NAMALWA (cell line): Measurements from ENCODE around the gene PLEKHG5.

ENCODE experiments used
- DNase-seq: peaks from one replicate; pipeline ENCODE4 v3.0.0-alpha.2; 2015; ENCODE audit warnings: low spot score

Gene PLEKHG5

GRCh38 chr1:6510493-6510892 is 19.0 kb upstream of the PLEKHG5 start:
- no peak for DNase-seq

- no peak for DNase-seq
Measured at GRCh38 chr1:6509919-6510291, 18.4 kb upstream of the PLEKHG5 start.

- no peak for DNase-seq
Measured at GRCh38 chr1:6509220-6509918, 17.9 kb upstream of the PLEKHG5 start.

GRCh38 chr1:6508816-6509189 is 17.3 kb upstream of the PLEKHG5 start:
- no peak for DNase-seq

GRCh38 chr1:6508154-6508815 is 16.8 kb upstream of the PLEKHG5 start:
- DNase-seq: no peak

- no peak for DNase-seq
Measured at GRCh38 chr1:6507461-6507911, 16.0 kb upstream of the PLEKHG5 start.

- no peak for DNase-seq
Measured at GRCh38 chr1:6507037-6507428, 15.6 kb upstream of the PLEKHG5 start.

- no peak for DNase-seq
Measured at GRCh38 chr1:6506210-6507036, 15.0 kb upstream of the PLEKHG5 start.

GRCh38 chr1:6505367-6506209 is 14.1 kb upstream of the PLEKHG5 start:
- DNase-seq: no peak

GRCh38 chr1:6504887-6505286 is 13.4 kb upstream of the PLEKHG5 start:
- no peak for DNase-seq

- DNase-seq: no peak
Measured at GRCh38 chr1:6503884-6504602, 12.6 kb upstream of the PLEKHG5 start.

- DNase-seq: no peak
Measured at GRCh38 chr1:6502000-6502891, 10.8 kb upstream of the PLEKHG5 start.

- DNase-seq: no peak
Measured at GRCh38 chr1:6501279-6501813, 9.9 kb upstream of the PLEKHG5 start.

GRCh38 chr1:6500544-6501278 is 9.2 kb upstream of the PLEKHG5 start:
- no peak for DNase-seq

- DNase-seq: no peak
Measured at GRCh38 chr1:6499296-6499695, 7.8 kb upstream of the PLEKHG5 start.

- no peak for DNase-seq
Measured at GRCh38 chr1:6498576-6499111, 7.2 kb upstream of the PLEKHG5 start.

GRCh38 chr1:6497867-6498575 is 6.6 kb upstream of the PLEKHG5 start:
- DNase-seq: no peak

GRCh38 chr1:6497215-6497866 is 5.9 kb upstream of the PLEKHG5 start:
- DNase-seq: peak; percentile 61
